Esophagus muscularis mucosa (tissue), 4 donors: Measurements from ENCODE around the gene CDC42BPA. TPM values are rescaled to one million over a fixed set of nuclear protein-coding genes. Genes with fewer than 3 reads are reported as not detected.

Source experiments
- DNase-seq: peaks from one replicate; pipeline ENCODE4 v3.0.0-alpha.2; 2017; ENCODE audit errors: extremely low spot score
- H3K27ac ChIP-seq, 4 donors: fragments of 200-600 bp; sonication (generic); replicated peaks in 1 of 4; 1 replicate in 3 of 4; 2 replicates in 1 of 4; pipeline ENCODE4 v1.5.1; 2016 to 2019; ENCODE audit warnings: mild to moderate bottlenecking in 1 of 4
- H3K27me3 ChIP-seq, 4 donors: fragments of 200-600 bp; sonication (generic); one replicate each; pipeline versions ENCODE4 v1.5.1 to v1.6.0; 2016 to 2019
- H3K36me3 ChIP-seq, 4 donors: fragments of 200-600 bp; sonication (generic); one replicate each; pipeline ENCODE4 v1.5.1; 2016 to 2019
- H3K4me1 ChIP-seq, 4 donors: fragments of 200-600 bp; sonication (generic); one replicate each; pipeline ENCODE4 v1.5.1; 2016 to 2019
- H3K4me3 ChIP-seq, 4 donors: fragments of 200-600 bp; sonication (generic); 1 replicate in 2 of 4; 2 replicates in 2 of 4; pipeline ENCODE4 v1.5.1; 2016 to 2019; ENCODE audit warnings: mild to moderate bottlenecking in 4 of 4, moderate library complexity in 1 of 4
- H3K9me3 ChIP-seq, 4 donors: fragments of 200-600 bp; sonication (generic); 1 replicate in 3 of 4; 2 replicates in 1 of 4; pipeline ENCODE4 v1.5.1; 2016 to 2019
- EP300 ChIP-seq: sonication (generic); formaldehyde crosslinking; IDR thresholded peaks from one replicate; pipeline ENCODE4 v1.6.1; 2017; ENCODE audit warnings: antibody characterized with exemption
- POLR2A ChIP-seq: fragments of 450-650 bp; IDR thresholded peaks from one replicate; pipeline ENCODE4 v1.6.1; 2017; ENCODE audit warnings: antibody characterized with exemption, moderate library complexity, mild to moderate bottlenecking, low read depth
- POLR2AphosphoS5 ChIP-seq, 2 donors: sonication (generic); formaldehyde crosslinking; IDR thresholded peaks; one replicate each; pipeline ENCODE4 v1.6.1; 2017; ENCODE audit warnings: antibody characterized with exemption in 2 of 2
- WGBS: methylation state at CpG from one replicate; pipeline ENCODE4 v1.1.5; 2018; 5-methylcytosine and 5-hydroxymethylcytosine counted together
- intact Hi-C: fragments of 100-400 bp; cut with DNase I; formaldehyde crosslinking; loops from one replicate; pipeline ENCODE4 v1.15.1; 2023
- total RNA-seq, 4 donors: library from RNA; depleted of rRNA; stranded (reverse); fragments of >200 nt; gene quantifications; one replicate each; pipeline versions ENCODE4 v1.1.0 to v1.2.1, GENCODE V29; 2016
- TF ChIP-seq, protein P1 (sequence below), 3 experiments: fragments of 200-600 bp in 2 of 3; fragments of 450-650 bp in 1 of 3; sonication (generic) in 2 of 3; IDR thresholded peaks; one replicate each; pipeline ENCODE4 v1.5.1; 2017 to 2019; ENCODE audit warnings: antibody characterized with exemption in 3 of 3, mild to moderate bottlenecking in 2 of 3, moderate library complexity in 1 of 3

Gene CDC42BPA
- total RNA-seq, 4 donors from 2014 or later, result 59.5 to 72.2 (median 69.7) TPM

DNA sequence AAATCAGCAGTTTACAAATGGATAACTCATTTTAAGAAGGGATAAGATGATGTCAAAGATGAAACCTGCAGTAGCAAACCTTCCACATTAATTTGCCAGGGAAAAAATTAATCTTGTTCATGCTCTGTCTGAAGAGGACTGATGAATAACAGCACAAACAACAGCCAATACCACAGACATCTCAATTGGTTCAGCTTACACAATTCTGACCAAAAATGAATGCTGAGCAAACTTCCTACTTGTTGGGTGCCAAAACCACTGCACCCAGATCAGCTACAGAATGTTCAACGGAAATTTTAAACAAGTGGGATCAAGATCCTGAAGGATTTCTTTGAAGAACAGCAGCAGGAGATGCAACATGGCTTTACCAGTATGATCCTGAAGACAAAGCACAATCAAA, 279.9 kb downstream of the CDC42BPA start:
- intact Hi-C loops, result no loop called here

DNA sequence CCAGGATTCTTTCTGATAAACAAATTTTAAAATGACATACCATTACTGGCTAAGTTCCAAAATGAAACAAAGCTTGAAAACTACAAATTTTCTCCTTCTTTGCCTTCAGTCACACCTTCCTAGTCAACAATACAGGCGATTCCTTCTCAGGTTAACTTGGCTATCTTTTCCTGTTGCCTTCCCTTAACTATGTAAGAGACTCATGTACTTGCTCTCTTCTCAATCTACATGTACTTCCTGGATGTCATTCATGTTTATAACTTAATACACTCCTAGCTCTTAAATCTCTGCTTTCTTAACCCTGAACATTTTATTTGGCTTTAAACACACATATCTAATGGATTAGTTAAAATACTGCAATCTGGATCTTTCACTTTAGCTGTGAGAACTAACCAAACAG, 281.2 kb downstream of the CDC42BPA start:
- no peak for TF ChIP-seq POLR2AphosphoS5 (IDR thresholded peaks at IDR 0.05)
- no peak for TF ChIP-seq EP300
- TF ChIP-seq, protein P1, sequence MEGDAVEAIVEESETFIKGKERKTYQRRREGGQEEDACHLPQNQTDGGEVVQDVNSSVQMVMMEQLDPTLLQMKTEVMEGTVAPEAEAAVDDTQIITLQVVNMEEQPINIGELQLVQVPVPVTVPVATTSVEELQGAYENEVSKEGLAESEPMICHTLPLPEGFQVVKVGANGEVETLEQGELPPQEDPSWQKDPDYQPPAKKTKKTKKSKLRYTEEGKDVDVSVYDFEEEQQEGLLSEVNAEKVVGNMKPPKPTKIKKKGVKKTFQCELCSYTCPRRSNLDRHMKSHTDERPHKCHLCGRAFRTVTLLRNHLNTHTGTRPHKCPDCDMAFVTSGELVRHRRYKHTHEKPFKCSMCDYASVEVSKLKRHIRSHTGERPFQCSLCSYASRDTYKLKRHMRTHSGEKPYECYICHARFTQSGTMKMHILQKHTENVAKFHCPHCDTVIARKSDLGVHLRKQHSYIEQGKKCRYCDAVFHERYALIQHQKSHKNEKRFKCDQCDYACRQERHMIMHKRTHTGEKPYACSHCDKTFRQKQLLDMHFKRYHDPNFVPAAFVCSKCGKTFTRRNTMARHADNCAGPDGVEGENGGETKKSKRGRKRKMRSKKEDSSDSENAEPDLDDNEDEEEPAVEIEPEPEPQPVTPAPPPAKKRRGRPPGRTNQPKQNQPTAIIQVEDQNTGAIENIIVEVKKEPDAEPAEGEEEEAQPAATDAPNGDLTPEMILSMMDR (IDR thresholded peaks at IDR 0.05), result no peak
- TF ChIP-seq POLR2A, result no peak
- no peaks in the 10 kb centered on the region for H3K27me3 ChIP-seq
- 80% methylated on average over 1 of the region's 1 CpG for WGBS
- H3K9me3 ChIP-seq, result no peaks in the 10 kb centered on the region
- no peaks in the 10 kb centered on the region for H3K4me1 ChIP-seq
- no peak for DNase-seq
- H3K36me3 ChIP-seq, result peaks cover 8 to 54% (median 30%) of the 10 kb centered on the region in 4 donors
- no peak overlapping the region for H3K4me3 ChIP-seq
- no peak overlapping the region for H3K27ac ChIP-seq
- intact Hi-C loops, result no loop called here

More for the DNA sequence above, 279.9 kb downstream of the CDC42BPA start:
- Histone ChIP-seq H3K27ac (no peak overlapping the region), H3K4me3 (no peak overlapping the region), H3K4me1 (no peaks in the 10 kb centered on the region), H3K36me3 (peaks cover 3 to 47% (median 22%) of the 10 kb centered on the region in 4 donors), H3K27me3 (no peaks in the 10 kb centered on the region), H3K9me3 (no peaks in the 10 kb centered on the region)
- DNase-seq, result no peak
- TF ChIP-seq POLR2AphosphoS5 (IDR thresholded peaks at IDR 0.05), result no peak
- no peak for TF ChIP-seq POLR2A
- TF ChIP-seq, protein P1 (IDR thresholded peaks at IDR 0.05), result no peak
- TF ChIP-seq EP300, result no peak
- 84% methylated on average over 1 of the region's 1 CpG for WGBS

DNA sequence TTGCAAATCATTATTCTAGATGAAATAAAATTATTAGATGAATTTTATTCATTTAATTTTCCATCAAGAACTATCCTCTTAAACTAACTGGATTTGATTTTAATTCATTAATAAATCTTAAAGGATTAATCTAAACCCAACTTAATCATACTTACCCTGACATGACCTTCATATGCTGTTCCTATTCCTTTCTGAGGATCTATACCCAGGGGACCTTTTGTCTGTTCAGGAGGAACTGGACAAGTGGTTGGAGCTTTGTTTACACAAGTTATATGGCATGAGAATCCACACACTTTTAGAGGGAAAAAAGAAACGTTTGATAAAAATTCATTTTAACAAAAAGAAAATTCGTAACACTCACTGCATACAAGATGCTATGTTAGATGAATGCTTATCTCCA, 283.0 kb downstream of the CDC42BPA start:
- Histone ChIP-seq H3K4me3 (no peak overlapping the region), H3K36me3 (peaks cover 8 to 61% (median 37%) of the 10 kb centered on the region in 4 donors), H3K27me3 (no peaks in the 10 kb centered on the region), H3K4me1 (no peaks in the 10 kb centered on the region), H3K27ac (no peak overlapping the region), H3K9me3 (no peaks in the 10 kb centered on the region)
- TF ChIP-seq POLR2A, result no peak
- TF ChIP-seq, protein P1 (IDR thresholded peaks at IDR 0.05), result no peak
- no peak for TF ChIP-seq POLR2AphosphoS5 (IDR thresholded peaks at IDR 0.05)
- no peak for TF ChIP-seq EP300
- WGBS, result 71% methylated on average over 2 of the region's 2 CpGs
- DNase-seq, result no peak
- intact Hi-C loops, result no loop called here

DNA sequence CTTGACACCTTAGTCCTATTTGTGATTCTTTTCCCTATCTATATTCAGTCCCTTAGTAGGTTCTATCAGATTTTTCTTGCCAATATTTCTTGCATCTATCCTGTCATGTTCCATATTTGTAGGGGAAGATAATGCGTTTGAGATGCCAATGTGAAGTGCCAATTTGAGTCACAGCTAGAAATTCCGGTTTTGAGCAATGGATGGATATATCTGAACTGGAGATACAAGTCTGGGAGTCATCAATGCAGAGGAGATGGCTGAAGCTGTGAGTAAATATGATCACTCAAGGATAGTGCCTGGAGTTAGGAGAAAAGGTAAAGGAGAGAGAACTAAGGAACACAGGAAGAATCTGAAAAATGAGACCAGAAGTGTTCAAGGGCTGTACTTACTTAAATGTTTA, 284.4 kb downstream of the CDC42BPA start:
- no peak for TF ChIP-seq EP300
- TF ChIP-seq, protein P1 (IDR thresholded peaks at IDR 0.05), result no peak
- no peak for TF ChIP-seq POLR2AphosphoS5 (IDR thresholded peaks at IDR 0.05)
- TF ChIP-seq POLR2A, result no peak
- Histone ChIP-seq H3K4me3 (no peak overlapping the region), H3K27ac (no peak overlapping the region), H3K27me3 (no peaks in the 10 kb centered on the region), H3K4me1 (no peaks in the 10 kb centered on the region), H3K9me3 (no peaks in the 10 kb centered on the region), H3K36me3 (peaks cover 13 to 63% (median 40%) of the 10 kb centered on the region in 4 donors)
- DNase-seq, result no peak
- intact Hi-C loops, result no loop called here
- WGBS, result 84% methylated on average over 2 of the region's 2 CpGs

DNA sequence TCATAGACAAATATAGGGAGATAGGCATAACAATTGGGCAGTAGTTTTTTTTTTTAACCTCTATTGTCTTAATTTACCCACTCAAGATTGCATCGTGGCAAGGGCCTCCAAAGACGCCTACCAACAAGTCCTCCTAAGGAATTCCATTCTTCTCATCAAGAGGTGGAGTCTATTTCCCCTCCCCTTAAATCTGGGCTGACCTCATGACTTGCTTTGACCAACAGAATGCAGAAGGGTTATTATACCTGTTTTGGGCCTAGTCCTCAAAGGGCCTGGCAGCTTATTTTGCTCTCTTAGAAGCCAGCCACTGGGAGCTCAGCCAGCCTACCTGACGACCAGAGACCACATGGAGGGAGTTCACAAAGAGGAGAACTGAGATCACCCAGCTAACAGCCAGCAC, 285.9 kb downstream of the CDC42BPA start:
- Histone ChIP-seq H3K27ac (no peak overlapping the region), H3K4me1 (no peaks in the 10 kb centered on the region), H3K9me3 (no peaks in the 10 kb centered on the region), H3K36me3 (peaks cover 21 to 68% (median 45%) of the 10 kb centered on the region in 4 donors), H3K27me3 (no peaks in the 10 kb centered on the region), H3K4me3 (no peak overlapping the region)
- WGBS, result 87% methylated on average over 3 of the region's 3 CpGs
- intact Hi-C loops, result no loop called here
- DNase-seq, result no peak
- TF ChIP-seq EP300, result no peak
- no peak for TF ChIP-seq POLR2AphosphoS5 (IDR thresholded peaks at IDR 0.05)
- TF ChIP-seq, protein P1 (IDR thresholded peaks at IDR 0.05), result no peak
- TF ChIP-seq POLR2A, result no peak
